Astrocyte (in vitro differentiated cells and primary cell): ENCODE data around the gene NFATC1.

Experiments used
- EZH2 ChIP-seq: IDR thresholded peaks from 2 replicates; pipeline ENCODE4 v1.6.1; 2012; ENCODE audit warnings: mild to moderate bottlenecking, low read length, inconsistent platforms; ENCODE audit not compliant: insufficient read depth
- TF ChIP-seq, protein P1 (sequence below): IDR thresholded peaks from 2 replicates; pipeline ENCODE4 v1.5.1; 2011; ENCODE audit warnings: low read depth, mild to moderate bottlenecking, inconsistent platforms, low read length, moderate library complexity; ENCODE audit not compliant: insufficient read depth

DNA sequence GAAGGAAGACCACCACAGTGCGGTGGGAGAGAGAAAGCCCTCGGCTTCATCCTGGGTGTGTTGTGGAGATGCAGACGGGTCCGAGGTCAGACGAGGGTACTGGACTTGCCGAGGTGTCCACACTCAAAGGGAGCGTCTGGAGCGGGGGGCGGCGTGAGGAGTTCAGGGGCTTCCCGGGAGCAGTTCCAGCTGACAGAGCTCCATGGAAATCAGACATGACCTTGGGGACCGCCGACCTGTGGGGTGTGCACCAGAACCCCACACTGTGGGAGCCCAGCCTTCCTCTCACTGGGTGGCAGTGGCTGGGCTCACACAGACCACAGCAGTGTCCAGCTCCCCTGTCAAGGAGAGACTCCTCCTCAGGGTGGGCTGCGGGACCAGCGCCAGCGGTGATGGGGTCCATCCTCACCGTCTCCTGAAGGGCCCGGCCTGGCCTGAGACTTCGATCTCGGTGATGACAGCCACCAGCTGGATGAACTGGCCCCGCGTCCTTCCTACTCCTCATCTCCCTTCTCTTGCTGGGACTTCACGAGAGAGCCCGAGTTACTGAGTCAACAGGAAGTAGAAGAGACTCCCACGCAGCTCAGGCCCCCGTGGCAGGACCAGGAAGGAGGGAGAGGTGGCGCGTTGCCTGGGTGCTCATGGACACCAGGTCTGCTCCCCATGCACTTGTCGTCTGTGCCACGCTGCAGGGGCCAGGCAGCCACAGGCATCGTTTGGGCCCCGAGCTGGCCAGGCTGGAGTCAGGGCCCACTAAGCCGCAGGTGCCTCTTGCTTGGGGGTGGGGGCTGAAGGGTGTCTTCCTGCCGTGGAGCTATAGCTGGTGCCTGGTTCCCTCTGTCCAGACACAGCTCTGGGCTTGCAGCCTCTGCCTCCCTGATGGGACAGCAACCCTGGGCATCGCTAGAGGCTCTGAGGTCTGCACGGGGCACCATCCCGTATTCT, 182.0 kb downstream of the NFATC1 start:
- TF ChIP-seq, protein P1, sequence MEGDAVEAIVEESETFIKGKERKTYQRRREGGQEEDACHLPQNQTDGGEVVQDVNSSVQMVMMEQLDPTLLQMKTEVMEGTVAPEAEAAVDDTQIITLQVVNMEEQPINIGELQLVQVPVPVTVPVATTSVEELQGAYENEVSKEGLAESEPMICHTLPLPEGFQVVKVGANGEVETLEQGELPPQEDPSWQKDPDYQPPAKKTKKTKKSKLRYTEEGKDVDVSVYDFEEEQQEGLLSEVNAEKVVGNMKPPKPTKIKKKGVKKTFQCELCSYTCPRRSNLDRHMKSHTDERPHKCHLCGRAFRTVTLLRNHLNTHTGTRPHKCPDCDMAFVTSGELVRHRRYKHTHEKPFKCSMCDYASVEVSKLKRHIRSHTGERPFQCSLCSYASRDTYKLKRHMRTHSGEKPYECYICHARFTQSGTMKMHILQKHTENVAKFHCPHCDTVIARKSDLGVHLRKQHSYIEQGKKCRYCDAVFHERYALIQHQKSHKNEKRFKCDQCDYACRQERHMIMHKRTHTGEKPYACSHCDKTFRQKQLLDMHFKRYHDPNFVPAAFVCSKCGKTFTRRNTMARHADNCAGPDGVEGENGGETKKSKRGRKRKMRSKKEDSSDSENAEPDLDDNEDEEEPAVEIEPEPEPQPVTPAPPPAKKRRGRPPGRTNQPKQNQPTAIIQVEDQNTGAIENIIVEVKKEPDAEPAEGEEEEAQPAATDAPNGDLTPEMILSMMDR, result no peak
- no peak for TF ChIP-seq EZH2
